ENCODE measurements around the gene TOX3. TPM values are rescaled to one million over a fixed set of nuclear protein-coding genes. Genes with fewer than 3 reads are reported as not detected.

The TOX3 gene
- total RNA-seq, 4 donors from 2014 or later = 1.7 TPM; not detected in 3

- no peak overlapping the region for H3K27ac ChIP-seq
- H3K4me1 ChIP-seq = peaks cover 0 to 13% (median 0%) of the 10 kb centered on the region in 4 donors
- no peaks in the 10 kb centered on the region for H3K36me3 ChIP-seq
- H3K9me3 ChIP-seq = no peaks in the 10 kb centered on the region
- 94 to 97% methylated on average over 3 of the region's 3 CpGs for WGBS, 2 donors
- TF ChIP-seq EP300 (IDR thresholded peaks at IDR 0.05) (no peak), POLR2A (IDR thresholded peaks at IDR 0.05) (no peak)
- TF ChIP-seq, protein P1, sequence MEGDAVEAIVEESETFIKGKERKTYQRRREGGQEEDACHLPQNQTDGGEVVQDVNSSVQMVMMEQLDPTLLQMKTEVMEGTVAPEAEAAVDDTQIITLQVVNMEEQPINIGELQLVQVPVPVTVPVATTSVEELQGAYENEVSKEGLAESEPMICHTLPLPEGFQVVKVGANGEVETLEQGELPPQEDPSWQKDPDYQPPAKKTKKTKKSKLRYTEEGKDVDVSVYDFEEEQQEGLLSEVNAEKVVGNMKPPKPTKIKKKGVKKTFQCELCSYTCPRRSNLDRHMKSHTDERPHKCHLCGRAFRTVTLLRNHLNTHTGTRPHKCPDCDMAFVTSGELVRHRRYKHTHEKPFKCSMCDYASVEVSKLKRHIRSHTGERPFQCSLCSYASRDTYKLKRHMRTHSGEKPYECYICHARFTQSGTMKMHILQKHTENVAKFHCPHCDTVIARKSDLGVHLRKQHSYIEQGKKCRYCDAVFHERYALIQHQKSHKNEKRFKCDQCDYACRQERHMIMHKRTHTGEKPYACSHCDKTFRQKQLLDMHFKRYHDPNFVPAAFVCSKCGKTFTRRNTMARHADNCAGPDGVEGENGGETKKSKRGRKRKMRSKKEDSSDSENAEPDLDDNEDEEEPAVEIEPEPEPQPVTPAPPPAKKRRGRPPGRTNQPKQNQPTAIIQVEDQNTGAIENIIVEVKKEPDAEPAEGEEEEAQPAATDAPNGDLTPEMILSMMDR (IDR thresholded peaks at IDR 0.05) = no peak
- H3K4me3 ChIP-seq = no peak overlapping the region
- DNase-seq (ENCODE audit: low spot score in 2 of 2) = no peak
- no peaks in the 10 kb centered on the region for H3K27me3 ChIP-seq
These were observed 52.3 kb downstream of the TOX3 start for GRCh38 chr16:52494621-52495020.

GRCh38 chr16:52494145-52494544 is 52.8 kb downstream of the TOX3 start:
- Histone ChIP-seq H3K9me3 (no peaks in the 10 kb centered on the region), H3K27ac (no peak overlapping the region), H3K36me3 (no peaks in the 10 kb centered on the region), H3K4me1 (peaks cover 0 to 13% (median 0%) of the 10 kb centered on the region in 4 donors), H3K27me3 (no peaks in the 10 kb centered on the region), H3K4me3 (no peak overlapping the region)
- DNase-seq (ENCODE audit: low spot score in 2 of 2) = no peak
- TF ChIP-seq, protein P1 (IDR thresholded peaks at IDR 0.05) = no peak
- TF ChIP-seq EP300 (IDR thresholded peaks at IDR 0.05) (no peak), POLR2A (IDR thresholded peaks at IDR 0.05) (no peak)
- 93 to 95% methylated on average over 4 of the region's 4 CpGs for WGBS, 2 donors

DNA sequence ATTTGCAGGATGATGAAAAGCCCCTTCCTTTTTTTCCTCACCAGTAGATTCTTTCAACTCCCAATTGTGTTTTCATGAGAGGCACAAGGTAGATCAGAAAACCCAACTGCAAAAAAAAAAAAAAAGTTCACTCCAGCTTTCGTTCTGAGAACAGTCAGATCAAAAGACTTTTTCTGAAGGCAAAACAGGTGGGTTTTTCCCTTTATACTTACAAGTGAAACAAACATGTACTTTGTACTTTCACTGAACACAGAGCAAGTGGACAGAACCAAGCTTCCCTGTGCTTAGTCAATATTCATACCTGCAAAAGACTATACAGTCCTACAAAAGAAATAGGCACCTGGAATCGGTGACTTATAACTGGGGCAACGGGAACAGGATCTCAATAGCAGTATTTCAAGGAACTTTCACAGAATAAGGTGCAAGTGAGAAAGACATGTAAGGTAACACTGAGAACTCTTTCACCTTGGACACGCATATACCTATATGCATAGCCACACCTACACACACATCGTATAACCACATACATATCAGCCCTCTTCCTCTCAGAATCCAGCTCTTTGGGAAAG is 54.1 kb downstream of the TOX3 start:
- DNase-seq (ENCODE audit: low spot score in 2 of 2) = no peak
- peaks cover 0 to 13% (median 0%) of the 10 kb centered on the region in 4 donors for H3K4me1 ChIP-seq
- TF ChIP-seq POLR2A (IDR thresholded peaks at IDR 0.05) = no peak
- TF ChIP-seq, protein P1 (IDR thresholded peaks at IDR 0.05) = no peak
- no peak for TF ChIP-seq EP300 (IDR thresholded peaks at IDR 0.05)
- no peaks in the 10 kb centered on the region for H3K36me3 ChIP-seq
- no peaks in the 10 kb centered on the region for H3K9me3 ChIP-seq
- 90% methylated on average over 5 of the region's 5 CpGs for WGBS, 2 donors
- H3K4me3 ChIP-seq = no peak overlapping the region
- no peaks in the 10 kb centered on the region for H3K27me3 ChIP-seq
- H3K27ac ChIP-seq = no peak overlapping the region

DNA sequence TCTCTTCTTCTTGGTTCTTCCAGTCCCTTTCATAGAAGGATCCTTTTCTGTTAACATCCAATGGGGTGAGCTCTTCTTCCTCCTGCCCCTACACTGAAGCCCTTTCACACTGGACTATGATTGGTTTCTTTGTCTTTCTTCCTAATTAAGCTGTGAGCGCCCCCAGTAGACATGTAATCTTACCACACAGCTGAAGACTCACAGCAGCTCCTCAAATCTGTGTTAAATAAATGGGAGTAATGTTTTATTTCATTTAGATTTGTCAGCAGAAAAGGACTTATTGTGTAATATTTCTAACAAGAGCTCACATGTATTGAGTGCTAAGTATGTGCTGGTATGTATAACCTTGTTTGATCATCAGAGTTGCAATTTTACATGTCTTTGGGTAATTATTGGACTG is 55.7 kb downstream of the TOX3 start:
- no peaks in the 10 kb centered on the region for H3K36me3 ChIP-seq
- 71 to 89% methylated on average over 1 of the region's 1 CpG for WGBS, 2 donors
- H3K4me3 ChIP-seq = no peak overlapping the region
- H3K27ac ChIP-seq = no peak overlapping the region
- no peaks in the 10 kb centered on the region for H3K27me3 ChIP-seq
- DNase-seq (ENCODE audit: low spot score in 2 of 2) = no peak
- peaks cover 0 to under 1% (median 0%) of the 10 kb centered on the region in 4 donors for H3K4me1 ChIP-seq
- no peaks in the 10 kb centered on the region for H3K9me3 ChIP-seq
- TF ChIP-seq POLR2A (IDR thresholded peaks at IDR 0.05) = no peak
- no peak for TF ChIP-seq EP300 (IDR thresholded peaks at IDR 0.05)
- TF ChIP-seq, protein P1 (IDR thresholded peaks at IDR 0.05) = no peak

GRCh38 chr16:52489894-52490293 is 57.0 kb downstream of the TOX3 start:
- Histone ChIP-seq H3K36me3 (no peaks in the 10 kb centered on the region), H3K27me3 (no peaks in the 10 kb centered on the region), H3K27ac (no peak overlapping the region), H3K9me3 (no peaks in the 10 kb centered on the region), H3K4me3 (no peak overlapping the region), H3K4me1 (no peaks in the 10 kb centered on the region)
- TF ChIP-seq EP300 (IDR thresholded peaks at IDR 0.05) = no peak
- TF ChIP-seq POLR2A (IDR thresholded peaks at IDR 0.05) = no peak
- TF ChIP-seq, protein P1 (IDR thresholded peaks at IDR 0.05) = no peak
- 93 to 94% methylated on average over 6 of the region's 6 CpGs for WGBS, 2 donors
- DNase-seq (ENCODE audit: low spot score in 2 of 2) = no peak
